Ishikawa (cell line): ENCODE measurements around the gene ELOVL6.

Experiments
- CEBPB ChIP-seq: IDR thresholded peaks from 2 replicates; pipeline ENCODE4 v1.6.1; 2012
- EGR1 ChIP-seq: IDR thresholded peaks from 2 replicates; pipeline ENCODE4 v1.6.1; 2012
- EP300 ChIP-seq: IDR thresholded peaks from 2 replicates; pipeline ENCODE4 v1.6.1; 2012; ENCODE audit warnings: borderline replicate concordance
- FOXM1 ChIP-seq: IDR thresholded peaks from 2 replicates; pipeline ENCODE4 v1.6.1; 2012; ENCODE audit warnings: low read depth, borderline replicate concordance
- MAX ChIP-seq: IDR thresholded peaks from 2 replicates; pipeline ENCODE4 v1.6.1; 2012
- RAD21 ChIP-seq: IDR thresholded peaks from 2 replicates; pipeline ENCODE4 v1.6.1; 2012; ENCODE audit warnings: low read depth
- TAF1 ChIP-seq: IDR thresholded peaks from 2 replicates; pipeline ENCODE4 v1.6.1; 2012; ENCODE audit warnings: low read depth, mild to moderate bottlenecking
- TCF12 ChIP-seq: IDR thresholded peaks from 2 replicates; pipeline ENCODE4 v1.6.1; 2012; ENCODE audit warnings: low read depth
- YY1 ChIP-seq: IDR thresholded peaks from 2 replicates; pipeline ENCODE4 v1.6.1; 2012; ENCODE audit warnings: low read depth

DNA sequence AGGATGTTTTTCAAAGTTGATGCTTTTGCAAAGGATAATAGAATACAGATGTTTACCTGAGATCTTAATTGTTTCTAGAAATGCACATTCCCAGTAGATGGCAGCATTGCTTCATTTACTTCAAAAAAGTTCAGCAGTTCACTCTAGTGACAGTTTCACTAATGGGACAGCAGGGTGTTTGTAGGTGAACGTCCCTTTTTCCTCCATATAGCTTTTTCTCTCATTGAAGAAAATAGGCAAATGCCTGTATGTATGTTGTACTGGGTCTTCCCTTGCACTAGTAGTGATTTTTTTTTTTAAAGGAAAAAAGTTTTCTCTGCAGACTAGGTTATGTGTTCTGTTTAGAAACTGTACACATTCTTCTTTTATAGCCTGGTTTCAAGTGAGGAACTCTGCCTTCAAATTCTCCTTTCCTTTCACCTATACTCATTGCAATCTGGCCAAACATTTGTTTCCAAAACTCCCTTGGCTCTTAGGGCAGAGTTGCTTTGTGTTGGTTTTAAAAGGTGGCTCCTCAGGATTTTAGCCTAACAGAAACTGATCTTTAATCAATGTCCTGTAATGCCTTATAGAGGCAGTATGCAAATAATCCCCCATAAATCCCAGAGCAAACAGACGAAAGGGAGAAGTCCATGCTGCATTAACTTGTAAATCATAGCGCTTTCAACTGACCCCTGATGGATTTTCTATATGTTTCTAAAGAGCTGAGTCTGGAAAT lies 199.4 kb downstream of the ELOVL6 start:
- TF ChIP-seq CEBPB (no peak), YY1 (no peak), MAX (no peak), FOXM1 (no peak), TAF1 (no peak), EP300 (no peak), TCF12 (no peak), RAD21 (peak; percentile 68), EGR1 (no peak)
